Breast epithelium (tissue), 3 donors: ENCODE measurements around the gene TBXAS1.

Experiments used
- CTCF ChIP-seq, 3 donors: fragments of 450-650 bp; IDR thresholded peaks; one replicate each; pipeline ENCODE4 v1.5.1; 2016 to 2017; ENCODE audit warnings: antibody characterized with exemption in 3 of 3, mild to moderate bottlenecking in 3 of 3, moderate library complexity in 3 of 3
- POLR2A ChIP-seq: fragments of 450-650 bp; IDR thresholded peaks from one replicate; pipeline ENCODE4 v1.6.1; 2016; ENCODE audit warnings: antibody characterized with exemption, mild to moderate bottlenecking, moderate library complexity

- no peak for TF ChIP-seq CTCF (IDR thresholded peaks at IDR 0.05)
- no peak for TF ChIP-seq POLR2A
These were observed 13.5 kb downstream of the TBXAS1 start for GRCh38 chr7:139842401-139843210.
